GM23338 (cell line): ENCODE results near the gene HK1. TPM values are rescaled to one million over a fixed set of nuclear protein-coding genes. Genes with fewer than 3 reads are reported as not detected.

Experiments used
- ATAC-seq: fragments of 200-7000 bp; cut with Tn5 transposase; 3 replicates; pipeline ENCODE4 v1.9.1; 2020
- DNase-seq: peaks from one replicate; pipeline ENCODE4 v3.0.0-alpha.2; 2015; ENCODE audit warnings: low spot score
- H2AFZ ChIP-seq: fragments of 200-600 bp; sonication (generic); 2 replicates; pipeline ENCODE4 v1.8.0; 2016; ENCODE audit warnings: antibody characterized with exemption, mild to moderate bottlenecking, moderate library complexity
- H3F3A ChIP-seq: fragments of 200-600 bp; sonication (generic); replicated peaks from 2 replicates; pipeline ENCODE4 v1.8.0; 2017; ENCODE audit warnings: antibody characterized with exemption, mixed run types, low read depth
- H3K27ac ChIP-seq: fragments of 200-600 bp; sonication (generic); 2 replicates; pipeline ENCODE4 v1.6.1; 2016; ENCODE audit warnings: low read depth
- H3K27me3 ChIP-seq: fragments of 200-600 bp; sonication (generic); 2 replicates; pipeline ENCODE4 v1.8.0; 2016; ENCODE audit warnings: mild to moderate bottlenecking, mixed run types, moderate library complexity; ENCODE audit not compliant: insufficient read depth
- H3K36me3 ChIP-seq: fragments of 200-600 bp; sonication (generic); 2 replicates; pipeline ENCODE4 v1.8.0; 2016; ENCODE audit warnings: mild to moderate bottlenecking; ENCODE audit not compliant: insufficient read depth
- H3K4me1 ChIP-seq: fragments of 200-600 bp; sonication (generic); 2 replicates; pipeline ENCODE4 v1.8.0; 2016; ENCODE audit warnings: mild to moderate bottlenecking, moderate library complexity; ENCODE audit not compliant: insufficient read depth
- H3K4me2 ChIP-seq: fragments of 200-600 bp; sonication (generic); 2 replicates; pipeline ENCODE4 v1.7.1; 2017; ENCODE audit warnings: mixed run types
- H3K4me3 ChIP-seq: fragments of 200-600 bp; sonication (generic); 2 replicates; pipeline ENCODE4 v1.6.1; 2016; ENCODE audit warnings: mixed run types
- H3K79me2 ChIP-seq: fragments of 200-600 bp; sonication (generic); replicated peaks from 2 replicates; pipeline ENCODE4 v1.8.0; 2017; ENCODE audit warnings: mild to moderate bottlenecking; ENCODE audit not compliant: insufficient read depth
- H3K9me2 ChIP-seq: fragments of 200-600 bp; sonication (generic); 2 replicates; pipeline ENCODE4 v1.8.0; 2017; ENCODE audit not compliant: insufficient read depth
- H4K20me1 ChIP-seq: fragments of 200-600 bp; sonication (generic); replicated peaks from 2 replicates; pipeline ENCODE4 v1.8.0; 2017; ENCODE audit warnings: mild to moderate bottlenecking; ENCODE audit not compliant: insufficient read depth
- H3K27ac Mint-ChIP-seq: 2 replicates; pipeline ENCODE4 v1.8.0; 2020; ENCODE audit warnings: inconsistent platforms, mild to moderate bottlenecking, moderate library complexity, mixed read lengths
- H3K27me3 Mint-ChIP-seq: 3 replicates; pipeline ENCODE4 v1.8.0; 2022; ENCODE audit warnings: low read depth, mild to moderate bottlenecking, moderate library complexity, mixed read lengths, inconsistent platforms; ENCODE audit not compliant: insufficient read depth, poor library complexity
- H3K36me3 Mint-ChIP-seq: 3 replicates; pipeline ENCODE4 v1.8.0; 2021; ENCODE audit warnings: low read depth, mild to moderate bottlenecking, inconsistent platforms, moderate library complexity, mixed read lengths
- H3K4me1 Mint-ChIP-seq: 3 replicates; pipeline ENCODE4 v1.8.0; 2020; ENCODE audit warnings: mild to moderate bottlenecking, inconsistent platforms, mixed read lengths
- H3K4me3 Mint-ChIP-seq: 3 replicates; pipeline ENCODE4 v1.8.0; 2021; ENCODE audit warnings: moderate library complexity, mild to moderate bottlenecking, inconsistent platforms, mixed read lengths
- H3K9me3 Mint-ChIP-seq: 3 replicates; pipeline ENCODE4 v1.8.0; 2020; ENCODE audit warnings: moderate library complexity, mild to moderate bottlenecking, inconsistent platforms, mixed read lengths
- CREB1 ChIP-seq: fragments of 250-450 bp; sonication (Bioruptor Pico); IDR thresholded peaks from 2 replicates; pipeline ENCODE4 v1.5.0; 2020; ENCODE audit warnings: low read depth, mild to moderate bottlenecking, moderate library complexity
- ETS1 ChIP-seq: IDR thresholded peaks from 2 replicates; pipeline ENCODE4 v1.6.1; 2016; ENCODE audit warnings: antibody characterized with exemption
- EZH2 ChIP-seq: fragments of 200-600 bp; sonication (generic); IDR thresholded peaks from one replicate; pipeline ENCODE4 v1.8.0; 2017; ENCODE audit warnings: antibody characterized with exemption, mild to moderate bottlenecking, low read depth; ENCODE audit not compliant: unreplicated experiment
- EZH2phosphoT487 ChIP-seq: fragments of 200-600 bp; sonication (generic); IDR thresholded peaks from one replicate; pipeline ENCODE4 v1.8.1; 2018; ENCODE audit warnings: antibody characterized with exemption; ENCODE audit not compliant: unreplicated experiment
- JUNB ChIP-seq: IDR thresholded peaks from one replicate; pipeline ENCODE4 v1.6.1; 2016; ENCODE audit warnings: antibody characterized with exemption; ENCODE audit not compliant: unreplicated experiment
- NANOG ChIP-seq: IDR thresholded peaks from 2 replicates; pipeline ENCODE4 v1.6.1; 2016; ENCODE audit warnings: antibody characterized with exemption, borderline replicate concordance
- ZNF114 ChIP-seq: fragments of 250-450 bp; sonication (Bioruptor Pico); IDR thresholded peaks from 2 replicates; pipeline ENCODE4 v1.5.0; 2020; ENCODE audit warnings: mild to moderate bottlenecking, moderate library complexity
- ZNF331 ChIP-seq: fragments of 250-450 bp; sonication (Bioruptor Pico); IDR thresholded peaks from 2 replicates; pipeline ENCODE4 v1.5.0; 2020; ENCODE audit warnings: low read depth, mild to moderate bottlenecking, moderate library complexity
- ZNF462 ChIP-seq: fragments of 250-450 bp; sonication (Bioruptor Pico); IDR thresholded peaks from 2 replicates; pipeline ENCODE4 v1.5.0; 2020; ENCODE audit warnings: mild to moderate bottlenecking, moderate library complexity
- polyA plus RNA-seq: library from polyadenylated mRNA; unstranded; fragments of >200 nt; fragmentation: Nextera tagmentation; extraction: Ambion mirVana; gene quantifications from 2 replicates; pipeline ENCODE4 v1.2.1, GENCODE V29; 2016
- total RNA-seq: library from RNA; depleted of rRNA; stranded (reverse); fragments of >200 nt; shearing (Covaris generic); gene quantifications from 2 replicates; pipeline ENCODE4 v1.2.3, GENCODE V29; 2014
- TF ChIP-seq, protein P1 (sequence below): IDR thresholded peaks from one replicate; pipeline ENCODE4 v1.6.1; 2018; ENCODE audit warnings: antibody characterized with exemption; ENCODE audit not compliant: unreplicated experiment

HK1 gene
- total and polyA plus RNA-seq, 2 experiments from 2014 or later = 76.6 to 229 TPM

DNA sequence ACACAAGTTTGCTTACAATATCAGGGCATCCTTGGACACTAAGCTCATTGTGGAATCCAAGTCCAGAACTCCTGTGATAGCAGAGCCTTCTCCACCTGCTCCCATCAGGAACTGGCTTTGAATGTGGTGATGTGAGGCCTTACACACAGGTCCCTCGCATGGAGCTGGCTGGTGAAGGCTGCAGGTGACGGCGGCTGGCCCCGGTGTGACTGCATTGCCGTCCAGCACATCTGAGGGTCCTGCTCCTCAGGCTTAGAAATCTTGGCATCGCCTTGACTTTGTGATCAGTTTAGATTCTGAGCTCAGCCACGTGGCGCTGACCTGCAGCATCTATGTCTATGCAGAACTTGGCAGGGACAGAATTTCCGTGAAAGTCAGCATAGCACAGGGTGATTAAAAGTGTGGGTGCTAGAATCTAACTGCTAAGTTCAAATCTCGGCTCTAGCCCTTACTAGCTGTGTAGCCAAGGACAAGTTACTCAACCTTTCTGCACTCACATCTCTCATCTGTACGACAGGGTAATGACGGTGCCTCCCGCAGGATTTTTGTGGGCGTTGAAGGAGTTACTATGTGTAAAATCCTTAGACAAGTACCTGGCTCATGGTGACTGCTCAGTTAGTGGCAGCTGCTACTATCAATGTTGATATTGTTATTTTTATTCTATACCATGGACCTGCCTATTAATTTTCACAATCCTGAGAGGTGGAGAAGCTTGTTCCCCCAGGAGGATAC lies 31.5 kb upstream of the HK1 start (continued):
- TF ChIP-seq ZNF114 (CRISPR knock-in tag) (no peak), CREB1 (CRISPR knock-in tag) (no peak), ZNF462 (CRISPR knock-in tag) (no peak), NANOG (no peak), ZNF331 (CRISPR knock-in tag) (no peak), JUNB (no peak), EZH2phosphoT487 (no peak)

DNA sequence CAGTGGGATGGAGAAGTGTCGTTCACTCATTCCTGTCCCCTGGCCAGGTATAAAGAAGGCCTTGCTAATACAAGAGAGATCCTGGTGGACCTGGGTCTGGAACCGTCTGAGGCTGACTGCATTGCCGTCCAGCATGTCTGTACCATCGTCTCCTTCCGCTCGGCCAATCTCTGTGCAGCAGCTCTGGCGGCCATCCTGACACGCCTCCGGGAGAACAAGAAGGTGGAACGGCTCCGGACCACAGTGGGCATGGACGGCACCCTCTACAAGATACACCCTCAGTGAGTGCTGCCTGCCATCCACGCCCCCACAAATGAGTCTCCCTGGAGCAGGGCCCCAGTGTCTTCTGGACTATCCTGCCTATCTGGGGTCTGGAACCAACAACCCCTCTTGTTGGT lies 31.0 kb upstream of the HK1 start:
- Histone ChIP-seq H4K20me1 (no peaks in the 10 kb centered on the region), H3K4me2 (no peak overlapping the region), H3K79me2 (no peaks in the 10 kb centered on the region), H2AFZ (no peak overlapping the region), H3F3A (no peaks in the 10 kb centered on the region), H3K27ac (no peak overlapping the region), H3K4me1 (0 out of 2 replicates have a peak, but pooled peaks cover 8% of the 10 kb centered on the region), H3K9me2 (no peaks in the 10 kb centered on the region), H3K27me3 (no peaks in the 10 kb centered on the region), H3K36me3 (no peaks in the 10 kb centered on the region), H3K4me3 (no peak overlapping the region)
- Mint-ChIP-seq H3K27ac (no peak overlapping the region), H3K36me3 (no peaks in the 10 kb centered on the region), H3K4me1 (peaks cover 6% of the 10 kb centered on the region; the same call in 2 of the 3 replicates), H3K27me3 (peaks cover 1% of the 10 kb centered on the region), H3K9me3 (no peaks in the 10 kb centered on the region), H3K4me3 (no peak overlapping the region)
- no peak for ATAC-seq
- DNase-seq = no peak
- no peak for TF ChIP-seq ETS1
- TF ChIP-seq, protein P1, sequence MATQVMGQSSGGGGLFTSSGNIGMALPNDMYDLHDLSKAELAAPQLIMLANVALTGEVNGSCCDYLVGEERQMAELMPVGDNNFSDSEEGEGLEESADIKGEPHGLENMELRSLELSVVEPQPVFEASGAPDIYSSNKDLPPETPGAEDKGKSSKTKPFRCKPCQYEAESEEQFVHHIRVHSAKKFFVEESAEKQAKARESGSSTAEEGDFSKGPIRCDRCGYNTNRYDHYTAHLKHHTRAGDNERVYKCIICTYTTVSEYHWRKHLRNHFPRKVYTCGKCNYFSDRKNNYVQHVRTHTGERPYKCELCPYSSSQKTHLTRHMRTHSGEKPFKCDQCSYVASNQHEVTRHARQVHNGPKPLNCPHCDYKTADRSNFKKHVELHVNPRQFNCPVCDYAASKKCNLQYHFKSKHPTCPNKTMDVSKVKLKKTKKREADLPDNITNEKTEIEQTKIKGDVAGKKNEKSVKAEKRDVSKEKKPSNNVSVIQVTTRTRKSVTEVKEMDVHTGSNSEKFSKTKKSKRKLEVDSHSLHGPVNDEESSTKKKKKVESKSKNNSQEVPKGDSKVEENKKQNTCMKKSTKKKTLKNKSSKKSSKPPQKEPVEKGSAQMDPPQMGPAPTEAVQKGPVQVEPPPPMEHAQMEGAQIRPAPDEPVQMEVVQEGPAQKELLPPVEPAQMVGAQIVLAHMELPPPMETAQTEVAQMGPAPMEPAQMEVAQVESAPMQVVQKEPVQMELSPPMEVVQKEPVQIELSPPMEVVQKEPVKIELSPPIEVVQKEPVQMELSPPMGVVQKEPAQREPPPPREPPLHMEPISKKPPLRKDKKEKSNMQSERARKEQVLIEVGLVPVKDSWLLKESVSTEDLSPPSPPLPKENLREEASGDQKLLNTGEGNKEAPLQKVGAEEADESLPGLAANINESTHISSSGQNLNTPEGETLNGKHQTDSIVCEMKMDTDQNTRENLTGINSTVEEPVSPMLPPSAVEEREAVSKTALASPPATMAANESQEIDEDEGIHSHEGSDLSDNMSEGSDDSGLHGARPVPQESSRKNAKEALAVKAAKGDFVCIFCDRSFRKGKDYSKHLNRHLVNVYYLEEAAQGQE = no peak
- no peak for TF ChIP-seq EZH2phosphoT487
- no peak for TF ChIP-seq JUNB
- TF ChIP-seq ZNF331 (CRISPR knock-in tag) = no peak
- no peak for TF ChIP-seq CREB1 (CRISPR knock-in tag)
- TF ChIP-seq EZH2 = no peak
